SH-SY5Y (cell line): Measurements from ENCODE around the gene CIBAR2.
A peak's percentile ranks its signal among the peaks of the same experiment; 100 is the strongest.

Source experiments
- GATA2 ChIP-seq: IDR thresholded peaks from 2 replicates; pipeline ENCODE4 v1.6.1; 2011; ENCODE audit warnings: mild to moderate bottlenecking, low read depth, low read length
- GATA3 ChIP-seq: IDR thresholded peaks from 2 replicates; pipeline ENCODE4 v1.6.1; 2011; ENCODE audit warnings: low read depth, mild to moderate bottlenecking, low read length, moderate library complexity

DNA sequence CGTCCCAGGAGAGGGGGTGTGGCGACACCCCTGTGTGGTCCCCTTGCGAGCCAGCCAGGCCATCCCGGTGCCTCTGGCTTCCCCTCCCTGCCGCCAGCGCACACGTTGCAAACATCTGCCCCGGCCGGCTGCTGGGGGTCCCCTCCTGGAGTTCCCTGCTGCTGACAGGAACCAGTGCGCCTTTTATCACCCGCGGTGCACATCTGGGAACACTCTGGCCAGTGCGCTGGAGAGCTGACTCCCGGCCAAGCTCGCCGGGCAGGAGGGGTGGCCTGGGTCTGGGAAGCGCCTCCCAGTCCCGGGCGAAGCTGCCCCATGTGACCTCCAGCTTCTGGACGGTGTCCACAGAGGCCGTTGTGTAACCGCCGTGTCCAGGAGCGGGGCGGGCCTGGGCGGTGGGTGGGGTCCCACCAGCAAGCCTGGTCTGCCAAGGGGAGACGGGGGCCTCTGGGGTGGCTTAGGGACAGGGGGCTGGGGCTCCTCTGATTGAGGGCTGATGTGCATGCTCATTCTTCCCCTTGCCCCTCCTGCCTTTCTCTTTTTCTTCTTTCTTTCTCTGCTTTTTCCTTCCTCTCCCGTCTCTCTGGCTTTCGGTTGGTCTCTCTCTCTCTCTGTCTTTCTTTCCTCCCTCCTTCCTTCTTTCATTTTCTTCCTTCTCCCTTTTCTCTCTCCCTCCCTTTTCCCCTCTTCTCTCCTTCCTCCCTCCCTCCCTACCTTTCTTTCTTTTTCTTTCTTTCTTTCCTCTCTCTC is 25.2 kb upstream of the CIBAR2 start:
- peak; percentile 73 for TF ChIP-seq GATA2
- no peak for TF ChIP-seq GATA3
